ENCODE data around the gene ZNF133. TPM values are rescaled to one million over a fixed set of nuclear protein-coding genes. Genes with fewer than 3 reads are reported as not detected.

The ZNF133 gene
- total RNA-seq, 1 donor from 2014 or later = 0.85 TPM

DNA sequence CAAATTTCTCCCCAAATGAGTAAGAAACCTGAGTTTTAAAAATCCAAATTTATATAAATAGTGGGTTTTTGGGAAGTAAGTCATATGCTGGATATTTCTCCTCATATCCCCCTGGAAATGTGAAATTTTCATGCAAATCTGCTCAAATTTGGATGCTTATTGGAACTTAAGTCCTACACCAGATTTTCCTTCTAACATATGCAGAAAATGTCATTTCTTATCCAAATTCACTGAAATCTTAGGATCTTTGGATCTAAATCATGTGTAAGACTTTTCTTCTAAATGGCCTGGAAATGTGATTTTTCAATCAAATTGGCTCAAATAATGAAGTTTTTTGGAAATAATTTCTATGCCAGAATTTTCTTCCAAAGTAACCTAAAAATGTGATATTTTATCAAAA lies 33.0 kb downstream of the ZNF133 start:
- H3K4me3 ChIP-seq = no peak overlapping the region
- no peak for TF ChIP-seq CTCF (IDR thresholded peaks at IDR 0.05)
- no peaks in the 10 kb centered on the region for H3K27me3 ChIP-seq
- H3K27ac ChIP-seq = no peak overlapping the region
- intact Hi-C loops (cut with DNase I) = no loop called here
- H3K36me3 ChIP-seq = peaks cover 4 to 10% of the 10 kb centered on the region in 2 donors
- H3K4me1 ChIP-seq = no peaks in the 10 kb centered on the region
- DNase-seq (ENCODE audit: low spot score in 2 of 2) = no peak
- H3K9me3 ChIP-seq = no peaks in the 10 kb centered on the region

DNA sequence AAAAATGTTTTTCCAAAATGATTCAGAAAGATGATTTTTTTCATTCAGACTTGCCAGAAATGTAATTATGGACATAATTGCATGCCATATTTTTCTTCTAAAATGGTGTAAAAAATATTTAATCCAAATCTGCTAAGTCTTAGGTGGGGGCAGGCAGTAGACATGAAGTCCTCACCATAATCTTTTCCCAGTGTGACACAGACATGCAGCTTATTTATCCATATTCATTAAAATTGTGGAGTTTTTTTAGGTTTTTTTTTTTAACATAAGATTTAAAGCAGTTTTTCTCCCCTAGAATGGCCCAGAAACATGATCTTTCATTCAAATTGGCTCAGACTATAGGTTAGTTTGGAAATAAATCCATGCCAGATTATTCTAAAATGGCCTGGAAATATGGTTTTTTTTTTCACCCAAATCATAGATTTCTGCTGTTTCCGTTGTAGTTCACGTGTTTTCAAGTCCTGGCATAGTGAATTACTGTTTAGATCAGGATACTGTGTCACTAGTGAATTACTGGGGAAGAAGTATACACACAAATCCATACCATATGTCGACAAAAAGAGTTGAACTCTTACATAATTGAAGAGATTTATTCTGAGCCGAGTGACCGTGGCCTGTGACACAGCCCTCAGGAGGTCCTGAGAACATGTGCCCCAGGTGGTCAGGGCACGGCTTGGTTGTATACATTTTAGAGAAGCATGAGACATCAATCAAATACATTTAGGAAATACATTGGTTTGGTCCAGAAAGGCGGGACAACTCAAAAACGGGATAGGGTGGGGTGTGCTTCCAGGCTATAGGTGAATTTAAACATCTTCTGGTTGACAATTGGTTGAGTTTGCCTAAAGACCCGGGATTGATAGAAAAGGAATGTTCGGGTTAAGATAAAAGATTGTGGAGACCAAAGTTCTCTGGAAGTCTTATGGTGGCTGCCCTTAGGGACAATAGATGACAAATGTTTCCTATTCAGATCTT lies 33.9 kb downstream of the ZNF133 start:
- H3K27me3 ChIP-seq = no peaks in the 10 kb centered on the region
- no peaks in the 10 kb centered on the region for H3K4me1 ChIP-seq
- TF ChIP-seq CTCF (IDR thresholded peaks at IDR 0.05) = no peak
- DNase-seq (ENCODE audit: low spot score in 2 of 2) = no peak
- no peaks in the 10 kb centered on the region for H3K9me3 ChIP-seq
- H3K4me3 ChIP-seq = no peak overlapping the region
- intact Hi-C loops (cut with DNase I) = no loop called here
- H3K27ac ChIP-seq = no peak overlapping the region
- H3K36me3 ChIP-seq = peaks cover 0 to 2% of the 10 kb centered on the region in 2 donors

- DNase-seq (ENCODE audit: low spot score in 2 of 2) = no peak
- H3K27ac ChIP-seq = no peak overlapping the region
- no peaks in the 10 kb centered on the region for H3K4me1 ChIP-seq
- intact Hi-C loops (cut with DNase I) = no loop called here
- no peaks in the 10 kb centered on the region for H3K27me3 ChIP-seq
- no peak for TF ChIP-seq CTCF (IDR thresholded peaks at IDR 0.05)
- H3K9me3 ChIP-seq = peaks cover 3 to 11% of the 10 kb centered on the region in 2 donors
- no peaks in the 10 kb centered on the region for H3K36me3 ChIP-seq
- no peak overlapping the region for H3K4me3 ChIP-seq
Observed at GRCh38 chr20:18323705-18324104, 35.4 kb downstream of the ZNF133 start.

DNA sequence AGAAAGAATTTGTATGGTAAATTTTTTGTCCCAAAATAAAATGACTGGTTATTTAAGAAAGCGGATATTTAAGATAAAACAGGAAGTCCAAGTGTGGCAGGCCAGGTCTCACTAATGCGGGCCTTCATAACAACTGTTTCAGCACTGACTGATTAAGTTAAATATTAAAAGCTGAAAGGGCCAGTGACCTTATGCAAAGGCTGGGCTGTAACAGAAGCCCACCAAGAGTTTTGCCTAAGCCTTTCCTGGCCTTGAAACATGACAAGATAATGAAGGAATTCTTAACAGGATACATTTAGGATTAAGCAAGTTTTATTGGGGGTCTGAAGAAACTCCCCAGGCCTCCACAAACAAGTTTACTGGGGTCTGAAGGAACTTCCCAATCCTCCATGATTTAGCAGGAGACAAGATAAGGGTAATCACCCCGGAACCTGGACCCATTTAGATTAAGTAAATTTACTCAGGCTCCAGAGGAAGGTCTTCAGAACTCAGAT lies 36.3 kb downstream of the ZNF133 start:
- H3K27me3 ChIP-seq = no peaks in the 10 kb centered on the region
- H3K9me3 ChIP-seq = peaks cover 3 to 18% of the 10 kb centered on the region in 2 donors
- TF ChIP-seq CTCF (IDR thresholded peaks at IDR 0.05) = no peak
- no peak overlapping the region for H3K4me3 ChIP-seq
- H3K36me3 ChIP-seq = no peaks in the 10 kb centered on the region
- no peaks in the 10 kb centered on the region for H3K4me1 ChIP-seq
- H3K27ac ChIP-seq = no peak overlapping the region
- intact Hi-C loops (cut with DNase I) = no loop called here
- no peak for DNase-seq (ENCODE audit: low spot score in 2 of 2)

GRCh38 chr20:18326990-18327389 lies 38.7 kb downstream of the ZNF133 start:
- intact Hi-C loops (cut with DNase I) = no loop called here
- no peak overlapping the region for H3K4me3 ChIP-seq
- DNase-seq (ENCODE audit: low spot score in 2 of 2) = no peak
- H3K27me3 ChIP-seq = no peaks in the 10 kb centered on the region
- no peak for TF ChIP-seq CTCF (IDR thresholded peaks at IDR 0.05)
- H3K4me1 ChIP-seq = no peaks in the 10 kb centered on the region
- no peak overlapping the region for H3K27ac ChIP-seq
- H3K9me3 ChIP-seq = peaks cover 11 to 40% of the 10 kb centered on the region in 2 donors
- no peaks in the 10 kb centered on the region for H3K36me3 ChIP-seq

Data from ascending aorta (tissue), 2 donors.